ENCODE results near the gene RAP2B.
"Not testable (repeated sequence)": the region's sequence is repeated elsewhere in the genome, so short reads cannot be mapped to it uniquely, and the experiment has no call there.

Gene RAP2B
- total RNA-seq: 27.2 to 343 (median 195) reads per million in 18 experiments

DNA sequence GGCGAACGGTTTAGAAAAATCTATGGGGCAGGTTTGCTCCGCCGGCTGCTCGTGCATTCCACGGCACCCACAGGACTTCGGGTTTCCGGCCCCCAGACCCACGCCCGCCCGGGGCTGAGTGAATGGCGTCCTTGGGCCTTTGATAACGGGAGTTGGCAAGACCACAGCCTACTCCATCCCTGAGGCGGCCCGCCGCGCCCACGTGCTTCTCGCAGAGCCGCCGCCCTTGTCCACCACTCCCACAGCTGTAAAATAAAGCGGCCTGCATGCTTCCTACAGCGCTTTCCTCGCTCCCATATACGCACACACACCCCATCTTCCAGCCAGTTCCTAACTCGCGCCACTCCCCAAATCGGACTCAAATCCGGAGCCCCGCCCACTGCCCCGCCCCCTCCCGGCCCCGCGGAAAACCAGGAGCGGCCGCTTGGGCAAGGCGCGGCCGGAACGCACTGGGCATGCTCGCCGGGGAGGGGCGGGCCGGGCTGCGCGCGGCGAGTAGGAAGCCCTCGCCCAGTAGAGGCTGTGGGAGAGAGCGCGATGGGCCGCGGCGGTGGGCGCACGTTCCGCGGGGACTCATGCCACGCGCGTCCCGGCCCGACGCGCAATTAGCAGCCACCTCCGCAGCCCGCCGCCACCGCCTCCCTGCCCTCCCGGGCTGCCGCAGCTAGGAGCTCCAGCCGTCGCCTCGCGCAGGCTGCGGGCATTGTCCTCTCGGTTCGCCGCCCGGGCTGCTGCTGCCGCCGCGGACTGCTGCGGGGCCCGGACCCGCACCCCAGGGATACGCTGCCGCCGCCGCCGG lies at the start of gene RAP2B:
RAP2B (plus strand) TSS at position 513 of the 799 bp plus-strand sequence. CDS start 468 bp downstream, outside the sequence.
- peak; percentile 98 for DNase-seq

- peak in 1 of 2 donors; percentile 38 for DNase-seq
Measured at GRCh38 chr3:153113541-153113940, 48.5 kb upstream of the RAP2B start.

- DNase-seq: not testable (repeated sequence)
Measured at GRCh38 chr3:153114270-153114669, 47.8 kb upstream of the RAP2B start.

DNA sequence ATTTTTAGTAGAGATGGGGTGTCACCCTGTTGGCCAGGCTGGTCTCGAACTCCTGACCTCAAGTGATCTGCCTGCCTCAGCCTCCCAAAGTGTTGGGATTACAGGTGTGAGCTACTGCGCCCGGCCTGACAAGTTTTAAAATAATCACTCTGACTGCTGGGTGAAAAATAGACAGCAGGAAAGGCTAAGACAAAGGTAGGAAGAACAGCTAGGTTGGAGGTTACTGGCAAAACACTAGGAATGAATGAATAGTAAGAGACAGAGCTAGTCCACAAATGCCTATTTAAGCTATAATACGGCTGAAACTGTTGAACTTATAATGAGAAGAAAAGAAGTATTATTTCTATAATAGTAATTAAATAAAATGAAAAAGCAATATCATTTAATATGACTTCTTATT lies 46.7 kb upstream of the RAP2B start:
- DNase-seq: no peak

GRCh38 chr3:153127788-153128187 lies 34.2 kb upstream of the RAP2B start:
- DNase-seq: no peak

DNA sequence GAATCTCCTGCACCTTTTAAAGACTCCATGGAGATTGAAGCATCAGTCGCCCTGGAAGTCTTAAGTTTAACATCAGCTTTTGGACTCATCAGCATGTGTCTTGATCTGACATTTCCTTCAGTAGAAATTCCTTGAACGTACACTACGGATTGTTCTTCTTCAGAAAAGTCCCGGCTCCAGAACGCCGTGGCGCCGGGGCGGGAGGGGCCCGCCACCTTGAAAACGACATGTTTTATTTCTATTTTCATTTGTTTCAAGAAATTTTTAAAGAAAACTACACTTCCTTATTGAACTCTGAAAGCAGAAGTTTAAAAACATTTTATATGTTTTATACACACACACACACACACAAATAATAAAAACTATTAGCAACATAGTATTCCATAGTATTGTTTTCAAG lies 32.6 kb upstream of the RAP2B start:
- no peak for DNase-seq

DNA sequence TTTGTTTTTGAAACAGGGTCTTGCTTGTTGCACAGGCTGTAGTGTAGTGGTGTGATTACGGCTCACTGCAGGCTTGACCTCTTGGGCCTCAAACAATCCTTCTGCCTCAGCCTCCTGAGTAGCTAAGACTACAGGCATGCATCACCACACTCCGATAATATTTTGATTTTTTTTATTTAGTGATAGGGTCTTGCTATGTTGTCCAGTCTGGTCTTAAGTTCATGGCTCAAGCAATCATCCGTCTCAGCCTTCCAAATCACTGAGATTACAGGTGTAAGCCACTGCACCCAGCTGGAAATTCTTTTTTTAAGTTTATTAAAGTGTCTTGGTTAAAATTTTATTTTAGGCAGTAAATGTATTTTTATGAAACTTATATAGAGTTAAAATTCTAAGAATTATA lies 32.2 kb upstream of the RAP2B start:
- DNase-seq: no peak

DNA sequence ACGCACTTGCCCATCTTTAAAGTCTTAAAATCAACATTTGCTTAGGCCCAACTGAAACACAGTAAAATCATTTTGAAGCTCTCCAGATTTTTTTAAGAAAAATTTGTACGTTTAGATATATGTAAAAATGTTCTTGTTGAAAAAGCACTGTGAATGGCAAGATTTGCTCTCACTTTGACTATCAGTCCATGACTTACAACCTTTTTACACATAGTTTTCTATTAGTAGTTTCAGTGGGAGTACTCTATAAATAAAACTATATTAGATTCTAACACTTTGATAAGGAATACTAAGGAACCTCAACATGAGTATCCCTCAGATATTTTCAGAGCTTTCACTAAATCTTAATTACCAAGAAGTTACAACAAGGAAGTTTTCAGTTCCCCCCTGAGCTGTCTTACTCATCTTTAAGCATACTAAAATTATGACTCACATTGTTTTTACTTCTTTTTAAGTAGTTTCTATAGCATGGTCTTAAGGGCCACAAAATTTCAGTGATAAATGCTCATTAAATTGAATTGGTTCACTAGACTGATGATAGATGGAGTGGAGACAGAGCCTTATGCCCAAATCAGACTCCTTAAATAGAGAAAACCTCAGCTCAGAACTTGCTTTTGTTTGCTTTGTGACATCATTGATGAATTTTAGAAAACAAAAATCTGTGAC lies 31.6 kb upstream of the RAP2B start:
- DNase-seq: peak; percentile 45 to 71

DNA sequence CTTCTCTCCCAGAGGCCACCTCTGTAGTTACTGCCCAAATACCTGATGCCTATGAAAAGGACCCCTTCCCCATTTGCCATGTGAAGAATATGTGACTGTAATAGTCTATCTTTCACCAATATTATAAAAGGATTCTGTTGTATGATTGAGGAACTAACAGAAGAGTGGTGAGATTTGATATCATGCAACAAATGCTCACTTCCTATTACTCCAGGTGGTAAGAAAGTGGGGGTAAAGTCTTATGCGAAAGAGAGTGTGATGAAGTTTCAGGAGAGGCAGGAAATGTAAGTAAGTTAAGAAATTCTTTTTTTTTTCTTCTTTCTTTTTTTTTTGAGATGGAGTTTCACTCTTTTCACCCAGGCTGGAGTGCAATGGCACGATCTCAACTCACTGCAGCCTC lies 24.4 kb upstream of the RAP2B start:
- DNase-seq: peak in 1 of 2 donors; percentile 31

- peak; percentile 91 to 95 for DNase-seq
Measured at GRCh38 chr3:153138276-153139210, 23.5 kb upstream of the RAP2B start.

DNA sequence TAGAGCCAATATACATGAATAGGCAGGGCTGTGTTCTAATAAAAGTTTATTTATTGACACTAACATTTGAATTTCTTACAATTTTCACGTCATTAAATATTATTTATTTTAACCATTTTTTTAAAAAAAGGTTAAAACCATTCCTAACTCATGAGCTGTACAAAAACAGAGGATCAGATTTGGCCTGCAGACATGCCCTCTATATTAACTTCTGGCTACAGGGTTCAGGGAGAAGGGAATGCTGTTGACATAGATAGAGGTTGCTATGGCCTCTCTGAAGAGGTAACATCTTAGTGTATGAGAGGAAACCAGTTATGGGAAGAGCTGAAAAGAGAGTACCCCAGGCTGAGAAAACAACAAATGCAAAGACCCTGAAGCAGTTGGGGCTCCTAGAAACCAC lies 19.1 kb upstream of the RAP2B start:
- no peak for DNase-seq

DNA sequence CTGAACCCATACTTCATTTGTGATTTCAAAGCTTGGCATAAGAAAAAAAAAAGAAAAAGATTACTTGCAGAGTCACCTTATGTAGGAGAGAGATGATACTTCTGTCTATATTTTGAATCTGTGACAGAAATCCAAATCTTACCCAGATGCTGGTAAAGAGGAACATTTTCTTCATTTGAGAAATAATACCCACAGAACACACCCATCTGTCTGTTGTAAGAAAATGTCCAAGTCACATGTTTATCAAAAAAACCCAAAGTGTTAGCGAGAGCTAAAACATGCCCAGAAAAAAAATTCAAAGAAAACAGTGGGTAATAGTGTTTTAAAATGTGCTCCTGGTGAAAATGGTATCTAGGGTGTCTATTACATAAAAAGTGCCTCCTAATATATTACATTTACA lies 18.0 kb upstream of the RAP2B start:
- peak; percentile 26 to 78 for DNase-seq

- DNase-seq: peak; percentile 6 to 42
Measured at GRCh38 chr3:153144779-153145178, 17.2 kb upstream of the RAP2B start.

GRCh38 chr3:153145454-153145853 lies 16.6 kb upstream of the RAP2B start:
- DNase-seq: no peak

- DNase-seq: no peak
Measured at GRCh38 chr3:153146191-153147053, 15.6 kb upstream of the RAP2B start.

DNA sequence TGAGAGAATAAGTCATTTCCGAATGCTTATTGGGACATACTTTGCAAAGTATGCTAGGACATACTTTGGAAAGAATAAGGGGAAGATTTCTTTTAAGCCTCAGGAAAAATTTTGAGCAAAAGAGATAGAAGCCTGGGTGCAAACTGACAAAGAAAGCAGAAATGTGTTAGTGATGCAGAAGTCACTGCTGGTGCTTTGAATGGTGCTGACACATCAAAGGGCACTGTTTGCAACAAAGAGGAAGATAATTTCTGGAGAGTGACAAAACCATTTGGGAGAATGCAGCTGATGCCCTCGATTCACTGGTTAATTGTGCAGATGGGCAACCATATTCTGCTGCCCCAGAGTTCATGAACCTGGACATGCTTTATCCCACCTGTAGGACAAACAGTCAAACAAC lies 11.0 kb upstream of the RAP2B start:
- peak; percentile 65 to 67 for DNase-seq

- not testable (repeated sequence) for DNase-seq
Measured at GRCh38 chr3:153155786-153156185, 6.2 kb upstream of the RAP2B start.

- DNase-seq: no peak
Measured at GRCh38 chr3:153158189-153158588, 3.8 kb upstream of the RAP2B start.

DNA sequence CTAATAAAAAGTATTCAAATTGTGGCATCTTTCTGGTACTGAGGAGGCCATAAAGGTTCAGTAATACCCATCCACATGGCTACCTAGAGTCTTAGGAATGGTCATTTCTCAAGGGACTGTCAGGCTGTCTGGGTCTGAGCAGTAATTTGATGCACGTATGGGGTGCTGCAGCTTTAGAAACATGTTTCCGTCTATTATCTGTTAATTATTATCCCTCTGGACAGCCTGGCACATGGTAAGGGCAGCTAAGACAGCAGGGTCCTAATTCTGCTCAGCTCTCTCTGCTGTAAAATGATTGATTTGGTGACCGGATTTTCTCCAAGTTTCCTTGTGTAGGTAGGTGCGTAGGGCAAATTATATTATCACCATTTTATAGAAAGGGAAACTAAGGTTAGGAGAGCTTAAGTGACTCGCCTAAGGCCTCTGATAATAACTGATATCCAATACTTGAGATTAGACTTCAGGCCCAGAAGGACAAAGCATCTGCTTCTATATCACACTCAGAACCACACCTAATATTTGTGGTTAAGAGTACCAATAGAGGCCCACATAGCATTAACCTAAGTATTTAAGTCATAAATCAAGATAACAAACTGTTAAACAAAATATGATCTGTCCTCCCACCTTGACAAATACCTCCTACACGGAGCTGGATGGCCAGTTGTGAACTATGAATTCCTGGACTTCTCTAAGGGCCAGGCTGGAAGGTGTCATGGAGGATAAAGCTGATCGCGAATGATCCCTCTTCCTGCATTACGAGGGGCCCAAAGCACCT lies 2.9 kb upstream of the RAP2B start:
- DNase-seq: no peak

GRCh38 chr3:153159771-153160397 lies 2.1 kb upstream of the RAP2B start:
- no peak for DNase-seq
